HEK293T (cell line): ENCODE measurements around the gene SF3B2.

ENCODE experiments used
- BHLHE40 ChIP-seq: fragments of 450-650 bp; IDR thresholded peaks from 2 replicates; pipeline ENCODE4 v1.6.1; 2016; ENCODE audit warnings: mild to moderate bottlenecking, moderate library complexity, borderline replicate concordance
- CTBP1 ChIP-seq: fragments of 450-650 bp; IDR thresholded peaks from 2 replicates; pipeline ENCODE4 v1.6.1; 2016; ENCODE audit warnings: borderline replicate concordance
- ELF4 ChIP-seq: fragments of 450-650 bp; IDR thresholded peaks from 2 replicates; pipeline ENCODE4 v1.6.1; 2017; ENCODE audit warnings: antibody characterized with exemption
- FOXA1 ChIP-seq: fragments of 450-650 bp; IDR thresholded peaks from 2 replicates; pipeline ENCODE4 v1.6.1; 2016; ENCODE audit warnings: mild to moderate bottlenecking
- FOXK2 ChIP-seq: fragments of 450-650 bp; IDR thresholded peaks from 2 replicates; pipeline ENCODE4 v1.6.1; 2016; ENCODE audit warnings: mild to moderate bottlenecking
- FOXM1 ChIP-seq: fragments of 450-650 bp; IDR thresholded peaks from 2 replicates; pipeline ENCODE4 v1.6.1; 2017; ENCODE audit warnings: mild to moderate bottlenecking, borderline replicate concordance
- HDGF ChIP-seq: fragments of 450-650 bp; IDR thresholded peaks from 2 replicates; pipeline ENCODE4 v1.6.1; 2017; ENCODE audit warnings: antibody characterized with exemption, borderline replicate concordance
- L3MBTL2 ChIP-seq: fragments of 450-650 bp; conservative IDR thresholded peaks from 2 replicates; pipeline ENCODE4 v1.6.1; 2016; ENCODE audit warnings: mild to moderate bottlenecking
- NFRKB ChIP-seq: fragments of 450-650 bp; IDR thresholded peaks from 2 replicates; pipeline ENCODE4 v1.6.1; 2016; ENCODE audit warnings: mild to moderate bottlenecking, moderate library complexity
- SP1 ChIP-seq: fragments of 450-650 bp; IDR thresholded peaks from 2 replicates; pipeline ENCODE4 v1.6.1; 2017
- SUZ12 ChIP-seq: fragments of 450-650 bp; IDR thresholded peaks from 2 replicates; pipeline ENCODE4 v1.6.1; 2016; ENCODE audit warnings: mild to moderate bottlenecking
- TARDBP ChIP-seq: fragments of 450-650 bp; IDR thresholded peaks from 2 replicates; pipeline ENCODE4 v1.6.1; 2016
- ZNF384 ChIP-seq: fragments of 450-650 bp; IDR thresholded peaks from 2 replicates; pipeline ENCODE4 v1.6.1; 2016

DNA sequence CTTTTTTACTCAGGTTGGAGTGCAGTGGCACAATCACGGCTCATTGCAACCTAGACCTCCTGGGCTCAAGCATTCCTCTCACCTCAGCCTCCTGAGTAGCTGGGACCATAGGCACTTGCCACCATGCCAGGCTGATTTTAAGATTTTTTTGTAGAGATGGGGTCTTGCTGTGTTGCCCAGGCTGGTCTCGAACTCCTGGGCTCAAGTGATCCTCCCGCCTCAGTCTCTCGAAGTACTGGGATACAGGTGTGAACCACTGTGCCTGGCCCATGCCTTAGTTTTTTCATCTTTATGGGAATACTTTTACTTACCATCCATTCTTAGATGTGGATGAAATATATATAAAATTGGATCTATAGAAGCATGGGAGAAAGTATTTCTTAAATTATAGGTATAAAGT, 23.1 kb downstream of the SF3B2 start:
- TF ChIP-seq TARDBP = no peak
- no peak for TF ChIP-seq FOXA1
- no peak for TF ChIP-seq FOXK2
- TF ChIP-seq FOXM1 = no peak
- TF ChIP-seq SP1 = no peak
- TF ChIP-seq SUZ12 = no peak
- no peak for TF ChIP-seq ELF4
- no peak for TF ChIP-seq BHLHE40
- TF ChIP-seq NFRKB = no peak
- TF ChIP-seq HDGF = no peak
- TF ChIP-seq L3MBTL2 = no peak
- no peak for TF ChIP-seq CTBP1
- no peak for TF ChIP-seq ZNF384
